HG02840 (cell line): ENCODE measurements around the gene TBC1D16.

Source experiments
- ATAC-seq: cut with Tn5 transposase; IDR thresholded peaks from one replicate; pipeline ENCODE4 v1.9.1; 2021; ENCODE audit warnings: mild to moderate bottlenecking, moderate library complexity, moderate number of reproducible peaks; ENCODE audit not compliant: unreplicated experiment, low FRiP score

TBC1D16 gene

DNA sequence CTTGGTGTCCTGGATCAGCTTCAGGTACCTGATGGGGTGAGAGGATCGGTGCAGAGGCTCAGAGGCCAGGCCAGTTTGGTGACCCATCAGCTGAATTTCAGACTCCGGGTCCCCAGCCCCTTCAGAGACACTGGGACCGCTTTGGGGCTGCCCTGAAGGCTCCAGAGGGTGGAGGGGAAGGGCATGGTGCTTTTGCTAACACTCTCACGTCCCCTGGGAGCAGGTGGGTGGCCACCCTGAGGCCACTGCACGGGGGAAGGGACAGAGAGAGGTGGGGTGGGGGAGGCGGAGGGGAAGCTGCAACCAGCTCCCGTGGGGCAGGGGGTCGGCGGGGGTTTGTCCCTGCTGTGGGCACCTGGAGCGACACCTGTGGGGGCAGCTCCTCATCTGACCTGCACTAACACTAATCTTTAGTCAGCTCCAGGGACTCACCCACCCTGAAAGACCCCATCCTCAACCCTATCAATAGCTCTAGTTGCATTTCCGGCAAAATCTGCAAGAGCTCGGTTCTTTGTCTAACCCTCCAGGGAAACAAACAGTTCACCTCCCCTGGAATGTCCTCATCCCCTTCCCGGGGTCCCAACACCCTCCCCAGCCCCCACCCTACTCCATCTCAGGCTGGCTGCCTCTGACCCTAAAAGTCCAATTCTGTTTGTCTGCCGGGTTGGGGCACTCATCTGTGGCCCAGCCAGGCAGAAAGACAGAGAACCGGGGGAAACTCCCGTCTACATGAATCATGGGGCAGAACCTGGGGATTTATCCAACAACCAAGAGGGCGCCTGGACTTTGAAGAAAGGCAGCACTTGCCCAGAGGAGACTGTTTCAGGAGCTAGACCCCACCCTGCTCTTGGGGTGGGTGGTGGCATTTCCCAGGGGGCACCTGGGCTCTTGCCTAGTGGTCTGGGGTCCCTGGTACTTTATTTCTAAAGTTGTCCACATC lies 104.5 kb downstream of the TBC1D16 start:
- ATAC-seq: no peak

DNA sequence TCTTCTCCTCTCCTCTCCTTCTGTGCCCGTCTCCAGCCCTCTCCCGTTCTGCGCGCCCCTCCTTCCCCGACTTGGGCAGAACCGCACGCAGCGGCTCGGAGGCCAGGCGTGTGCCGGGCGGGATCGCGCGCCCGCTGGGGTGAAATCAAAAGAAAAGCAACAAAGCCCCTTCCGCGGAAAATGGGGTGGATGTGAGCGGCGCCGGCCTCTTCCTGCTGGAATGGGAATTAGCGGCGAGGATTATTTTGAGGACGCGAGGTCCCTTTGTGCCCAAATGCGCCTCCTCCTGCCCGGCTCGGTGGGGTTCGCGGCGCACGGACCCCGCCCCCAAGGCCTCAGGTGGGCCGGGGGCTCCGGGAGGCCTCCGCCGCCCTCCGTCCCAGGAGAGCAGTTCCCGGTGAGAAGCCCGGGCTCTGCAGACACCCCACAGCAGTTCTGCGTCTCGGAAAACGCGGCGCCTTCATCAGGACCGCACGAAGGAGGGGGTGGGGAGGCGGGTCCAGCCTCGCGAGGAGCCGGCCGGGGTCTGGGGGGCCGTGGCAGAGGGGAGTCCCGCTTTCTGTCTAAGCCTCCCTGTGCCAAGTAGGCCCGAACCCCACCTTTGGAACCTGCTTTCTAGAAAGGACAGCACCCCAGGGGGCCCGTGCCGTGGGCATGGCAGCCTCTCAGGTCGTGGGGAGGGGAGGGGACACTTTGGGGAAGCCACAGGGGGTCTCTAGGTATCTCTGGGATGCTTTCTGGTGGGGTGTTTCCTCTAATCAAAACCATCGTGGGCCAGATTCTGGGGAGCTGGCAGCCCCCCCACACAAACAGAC lies 105.4 kb downstream of the TBC1D16 start:
- ATAC-seq: no peak

DNA sequence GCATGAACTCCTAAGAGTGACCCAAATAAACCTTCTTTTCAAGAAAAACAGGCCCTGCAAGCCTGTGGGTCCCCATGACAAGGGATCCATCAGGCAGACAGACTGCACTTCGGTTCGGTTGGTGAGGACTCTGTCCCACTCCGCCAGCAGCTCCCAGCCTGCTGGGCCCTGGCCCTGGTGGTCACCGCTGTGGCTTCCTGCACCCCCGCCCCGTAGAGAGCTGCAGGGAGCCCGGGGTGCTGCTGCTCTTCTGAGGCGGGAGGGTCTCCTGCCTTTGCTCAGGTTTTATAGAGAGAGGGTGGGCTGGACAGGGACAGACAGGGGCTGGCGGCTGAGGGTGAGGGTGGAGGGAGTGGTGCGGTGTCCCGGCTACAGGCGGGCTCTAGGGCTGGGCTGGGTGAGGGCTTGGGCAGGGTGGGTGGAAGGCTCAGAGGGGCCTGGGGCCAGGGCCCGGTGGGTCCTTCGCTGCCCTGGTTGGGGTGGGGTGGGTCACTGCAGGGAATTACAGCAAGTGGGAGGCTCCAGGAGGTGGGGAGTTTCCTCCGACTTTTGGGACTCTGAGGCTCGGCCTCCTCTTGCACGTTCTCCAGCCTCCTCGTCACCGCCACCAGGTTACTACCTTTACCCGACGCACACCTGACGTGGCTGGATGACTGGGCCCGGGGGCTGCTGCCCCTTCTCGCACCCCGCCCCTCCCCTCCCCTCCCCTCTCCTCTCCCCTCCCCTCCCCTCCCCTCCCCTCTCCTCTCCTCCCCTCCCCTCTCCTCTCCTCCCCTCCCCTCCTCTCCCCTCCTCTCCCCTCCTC lies 106.2 kb downstream of the TBC1D16 start:
- ATAC-seq: no peak

DNA sequence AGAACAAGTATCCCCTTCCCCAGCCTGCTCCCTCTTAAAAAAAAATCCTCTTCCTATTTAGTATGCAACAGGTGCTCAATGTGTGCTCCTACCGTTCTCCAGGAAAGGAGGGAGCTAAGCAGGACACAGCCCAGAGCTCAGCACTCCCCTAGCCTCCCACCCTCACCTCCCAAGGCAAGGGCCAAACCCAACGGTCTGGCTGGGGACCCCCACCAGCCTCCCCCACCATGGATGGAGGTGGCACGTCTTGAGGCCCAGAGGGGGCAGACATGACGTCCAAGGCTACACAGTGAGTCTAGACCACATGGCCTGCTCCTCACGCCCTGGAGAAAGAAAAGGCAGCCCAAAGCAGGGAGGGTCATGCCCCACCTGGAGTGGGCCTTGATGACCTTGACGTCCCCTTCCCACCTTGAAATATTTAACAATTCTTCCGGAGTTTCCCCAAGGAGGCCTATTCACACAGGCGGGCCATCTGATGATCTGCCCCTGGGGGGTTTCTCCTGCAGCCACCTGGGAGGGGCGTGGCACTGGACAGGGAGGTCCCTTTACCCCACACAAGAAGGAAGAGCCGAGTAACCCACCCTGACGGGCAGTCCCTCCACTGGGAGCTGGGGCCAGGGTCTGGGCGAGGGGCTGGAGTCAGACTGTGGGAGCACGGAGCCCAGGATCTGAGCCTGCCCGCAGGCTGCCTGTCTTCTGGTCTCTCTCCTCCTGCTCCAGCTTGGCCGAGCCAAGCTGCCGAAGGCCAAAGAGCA lies 107.0 kb downstream of the TBC1D16 start:
- no peak for ATAC-seq

DNA sequence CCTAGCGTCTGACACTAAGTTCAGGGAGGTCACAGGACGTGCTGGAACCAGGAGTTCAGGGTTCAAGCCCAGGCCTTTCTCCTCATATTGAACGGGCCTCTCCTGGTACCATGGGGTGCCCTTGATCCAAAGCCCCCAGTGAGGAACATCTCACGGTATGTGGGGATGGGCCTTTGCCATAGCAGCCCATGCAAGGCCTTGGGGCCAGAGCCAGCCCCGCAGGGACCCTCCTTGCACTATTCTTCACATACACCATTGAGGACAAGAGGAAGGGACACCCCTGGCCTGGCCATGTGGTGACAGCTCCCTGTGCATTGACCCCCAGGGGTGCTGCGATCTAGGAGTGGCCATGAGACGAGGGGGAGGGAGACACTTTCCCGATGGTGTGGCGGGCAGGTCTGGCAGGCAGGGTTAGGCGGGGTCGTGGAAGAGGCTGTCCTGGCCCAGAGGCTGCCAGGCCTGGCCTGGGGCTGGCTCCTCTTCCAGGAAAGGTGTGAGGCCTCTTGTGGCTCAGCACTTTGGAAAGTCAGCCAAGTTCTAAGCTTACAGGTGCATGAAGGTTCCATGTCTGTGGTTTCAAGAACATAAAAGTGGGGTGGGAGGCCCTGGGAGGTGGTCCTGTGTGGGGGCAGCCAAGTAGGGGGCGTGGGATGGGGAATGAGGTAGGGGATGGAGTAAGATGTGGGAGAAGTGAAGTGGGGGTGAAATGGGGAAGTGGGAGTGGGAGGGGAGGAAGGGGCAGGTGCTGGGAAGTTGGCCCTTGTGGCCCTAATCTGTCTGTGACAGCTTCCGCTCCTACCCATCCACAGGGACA lies 107.8 kb downstream of the TBC1D16 start:
- no peak for ATAC-seq

DNA sequence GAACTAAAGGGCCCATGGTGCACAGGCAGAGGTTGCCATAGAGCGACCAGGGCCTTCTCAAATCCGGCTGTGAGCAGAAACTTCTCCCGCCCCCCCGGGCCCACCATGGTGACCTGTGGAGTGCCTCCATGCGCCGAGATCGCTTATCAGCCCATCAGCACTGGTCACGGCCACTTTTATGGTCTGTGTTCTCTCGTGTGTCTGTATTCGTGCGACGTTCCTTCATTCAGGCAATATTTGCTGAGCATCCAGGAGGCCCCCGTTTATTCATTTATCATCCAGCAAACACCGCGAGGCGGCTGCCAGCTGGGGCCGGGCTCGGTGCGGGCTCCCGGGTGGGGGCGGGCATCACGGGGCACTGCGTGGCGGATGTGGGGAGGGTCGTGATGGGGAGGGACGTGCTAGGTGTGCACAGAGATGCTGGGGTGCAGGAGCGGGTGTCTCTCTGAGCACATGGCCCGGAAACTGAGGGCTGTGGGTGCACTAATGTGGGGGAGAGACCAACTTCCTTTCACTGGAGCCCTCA lies 108.5 kb downstream of the TBC1D16 start:
- ATAC-seq: no peak

DNA sequence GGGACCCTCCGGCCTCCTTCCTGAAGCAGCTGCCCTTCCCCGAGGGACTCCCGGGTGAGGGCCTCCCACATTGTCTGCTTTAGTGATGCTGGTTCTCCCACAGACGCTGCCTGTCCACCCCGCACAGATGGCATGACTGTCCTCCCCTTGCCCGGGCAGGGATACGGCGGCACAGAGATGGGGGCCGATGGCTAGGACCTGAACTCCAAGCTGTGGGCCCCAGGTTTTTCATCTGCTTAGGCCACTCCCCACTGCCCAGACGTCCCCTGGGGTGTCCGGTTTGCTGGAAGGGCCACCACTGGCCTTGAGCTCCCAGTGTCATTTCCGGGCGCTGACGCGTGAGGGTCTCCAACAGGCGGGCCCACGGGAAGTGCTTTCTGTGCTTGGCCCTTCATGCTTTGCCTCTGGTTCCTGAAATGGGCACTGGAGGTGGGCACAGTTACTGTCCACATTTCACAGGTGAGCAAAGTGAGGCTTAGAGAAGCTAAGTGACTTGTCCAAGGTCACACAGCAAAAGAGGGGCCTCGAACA lies 109.0 kb downstream of the TBC1D16 start:
- no peak for ATAC-seq

GRCh38 chr17:79926142-79926604 lies 109.5 kb downstream of the TBC1D16 start:
- no peak for ATAC-seq

DNA sequence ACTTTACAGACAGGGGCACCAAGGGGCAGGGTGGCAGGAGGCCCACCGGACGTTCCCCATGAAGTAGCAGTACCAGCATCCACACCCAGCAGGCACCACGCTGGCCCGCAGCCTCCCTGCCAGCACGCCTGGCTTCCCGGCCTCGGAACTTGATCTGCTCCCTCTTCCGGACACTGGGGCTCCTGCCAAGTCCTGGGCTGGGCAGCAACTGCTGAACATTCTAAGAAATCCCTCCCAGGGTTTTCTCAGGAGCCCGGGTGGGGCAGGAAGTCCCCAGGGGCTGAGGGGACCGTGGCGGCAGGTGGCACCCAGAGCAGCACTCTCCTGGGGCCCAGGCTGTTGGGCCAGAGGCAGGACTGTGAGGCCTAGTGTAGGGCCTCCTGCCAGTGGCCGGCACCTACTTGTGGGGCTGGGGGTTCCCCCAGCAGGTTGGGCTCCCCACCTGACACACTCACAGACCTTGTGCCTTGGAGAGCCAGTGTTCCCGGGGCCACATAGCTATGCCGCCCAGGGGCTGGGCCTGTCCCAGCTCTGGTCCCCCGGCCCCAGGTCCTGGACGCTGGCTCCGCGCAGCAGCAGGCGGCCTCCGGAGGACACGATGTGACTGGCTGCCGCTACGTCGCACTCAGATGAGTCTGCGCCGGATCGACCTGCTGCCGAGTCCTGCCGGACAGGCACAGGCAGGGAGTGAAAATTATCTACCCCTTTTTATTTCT lies 110.3 kb downstream of the TBC1D16 start:
- ATAC-seq: no peak

GRCh38 chr17:79924639-79924976 lies 111.1 kb downstream of the TBC1D16 start:
- no peak for ATAC-seq

DNA sequence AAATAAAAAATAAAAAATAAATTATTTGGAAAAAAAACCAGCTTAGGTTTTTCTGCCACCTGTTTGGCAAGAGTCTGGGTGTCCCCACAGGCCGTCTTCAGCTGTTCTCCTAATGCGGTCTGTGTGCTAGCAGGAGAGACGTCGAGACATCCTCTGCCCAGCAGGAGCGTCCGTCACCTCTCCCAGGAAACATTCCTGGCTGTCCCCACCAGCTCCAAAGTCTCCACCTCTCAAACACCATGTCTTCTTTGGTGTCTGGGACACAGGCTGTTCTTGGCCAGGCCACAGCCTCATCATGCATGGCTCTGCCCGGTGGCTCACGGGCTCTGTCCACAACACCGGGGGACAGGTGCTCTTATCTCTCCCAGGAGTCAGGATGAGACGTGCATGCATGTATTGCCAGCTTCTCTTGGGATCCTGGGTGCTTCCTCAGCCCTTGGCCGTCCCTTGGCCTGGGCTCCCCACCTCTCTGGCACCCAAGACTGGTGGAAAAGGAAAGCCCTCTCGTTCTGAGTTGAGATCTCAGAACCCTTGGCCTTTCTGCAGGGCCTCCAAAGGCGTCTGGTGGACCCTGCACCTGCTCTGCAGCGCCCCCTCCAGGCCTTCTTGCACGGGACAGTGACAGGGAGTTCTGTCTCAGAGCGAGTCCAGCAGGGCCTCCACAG lies 111.6 kb downstream of the TBC1D16 start:
- ATAC-seq: no peak

DNA sequence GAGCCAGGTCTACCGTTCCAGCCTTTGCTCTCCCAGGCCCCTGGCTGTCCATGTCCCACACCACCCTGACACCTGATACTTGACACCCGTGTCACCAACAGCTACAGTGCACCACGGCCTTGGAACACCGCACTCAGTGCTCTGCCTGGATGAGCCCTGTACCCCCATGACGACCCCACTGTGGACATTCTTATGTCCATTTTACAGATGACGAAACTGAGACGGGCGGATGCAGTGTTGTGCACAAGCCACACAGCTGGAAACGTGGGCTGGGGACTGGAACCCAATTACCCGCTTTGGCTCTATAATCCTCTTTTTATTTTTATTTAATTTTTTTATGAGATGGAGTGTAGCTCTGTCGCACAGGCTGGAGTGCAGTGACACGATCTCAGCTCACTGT lies 112.9 kb downstream of the TBC1D16 start:
- no peak for ATAC-seq

DNA sequence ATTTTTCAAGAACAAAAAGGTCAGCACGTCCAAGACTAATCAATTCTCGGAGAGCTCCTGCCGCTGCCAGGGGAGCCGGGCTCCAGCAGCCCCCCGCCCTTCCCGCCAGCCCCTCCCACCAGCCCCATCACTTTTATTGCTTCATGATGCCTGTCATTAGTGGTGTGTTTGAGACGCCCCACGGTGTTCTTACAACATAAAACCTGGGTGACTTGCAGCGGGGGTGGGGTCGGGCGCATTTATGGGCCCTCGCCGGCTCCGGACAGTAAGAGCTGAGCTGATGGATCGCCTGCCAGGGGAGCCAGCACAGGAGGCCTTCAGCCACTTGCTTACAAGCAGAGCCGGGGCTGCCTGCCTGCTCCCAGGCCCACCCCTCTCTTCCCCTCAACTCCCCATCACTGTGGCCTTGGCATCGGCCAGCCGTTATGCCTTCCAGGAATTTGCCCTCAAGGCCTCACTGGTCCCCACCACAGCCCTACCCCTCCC lies 113.5 kb downstream of the TBC1D16 start:
- no peak for ATAC-seq

DNA sequence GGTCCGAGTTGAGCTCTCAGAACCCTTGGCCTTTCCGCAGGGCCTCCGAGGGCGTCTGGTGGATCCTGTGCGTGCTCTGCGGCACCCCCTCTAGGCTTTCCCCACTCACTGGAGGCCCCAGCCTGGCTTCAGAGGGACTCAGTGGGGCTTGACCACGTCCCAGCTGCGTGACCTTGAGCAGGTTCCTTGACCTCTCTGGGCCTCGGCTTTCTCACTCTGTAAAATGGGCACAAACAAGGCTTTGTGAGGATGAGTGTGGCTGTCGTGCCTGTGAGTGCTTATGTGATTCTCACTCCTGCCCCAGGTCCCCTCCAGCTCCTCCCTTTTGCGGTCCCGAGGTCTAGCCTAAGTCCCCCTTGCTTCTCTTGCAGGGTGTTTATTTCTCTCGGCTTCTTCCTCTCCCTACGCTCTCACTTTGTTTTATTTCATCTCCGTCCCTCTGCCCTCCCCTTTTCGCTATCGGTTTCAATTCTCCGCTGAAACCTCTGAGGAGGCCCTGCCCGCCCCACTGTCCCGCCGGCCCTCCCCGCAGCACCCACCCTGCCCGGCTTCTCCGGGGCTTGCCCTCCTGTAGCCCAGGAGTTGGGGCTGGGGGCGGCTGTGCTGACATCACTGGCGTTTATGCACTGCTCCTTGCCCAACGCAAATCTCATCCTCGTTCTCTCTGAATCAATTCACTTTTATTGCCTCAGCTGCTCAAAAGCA lies 114.1 kb downstream of the TBC1D16 start:
- no peak for ATAC-seq

DNA sequence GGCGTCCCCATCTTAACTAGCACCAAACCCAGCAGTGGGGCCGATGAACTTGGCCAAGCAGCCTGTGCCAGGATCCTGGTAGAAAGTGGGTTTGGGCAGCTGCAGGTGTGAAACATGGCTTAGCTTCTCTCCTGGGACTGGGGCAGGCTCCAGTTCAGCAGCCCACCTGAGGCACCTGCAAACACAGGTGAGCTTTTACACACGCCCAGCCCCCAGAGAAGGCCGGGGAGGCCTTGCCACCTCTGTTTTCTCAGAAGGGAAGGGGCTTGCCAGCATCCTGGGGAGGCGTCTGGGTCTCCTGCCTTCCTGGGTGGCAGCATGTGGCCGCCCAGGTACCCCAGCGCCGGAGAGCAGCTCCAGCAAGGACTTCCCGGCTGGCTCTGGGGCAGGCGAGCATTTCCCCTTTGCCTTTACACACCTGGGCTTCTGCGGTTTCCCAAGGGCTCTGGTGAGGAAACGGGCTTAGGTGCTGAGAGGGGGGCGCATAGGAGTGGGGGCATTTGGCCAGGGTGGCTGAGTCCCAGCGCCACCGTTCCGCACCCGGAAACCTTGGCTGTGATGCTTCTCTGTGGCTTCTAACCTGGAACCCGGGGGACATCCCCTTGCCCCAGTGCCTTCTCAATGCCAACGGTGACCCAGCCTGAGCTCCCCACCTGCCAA lies 114.8 kb downstream of the TBC1D16 start:
- ATAC-seq: no peak
